Right lung (tissue), 5 donors: ENCODE measurements around the gene SUCLG2. TPM values are rescaled to one million over a fixed set of nuclear protein-coding genes. Genes with fewer than 3 reads are reported as not detected.

Experiments
- DNase-seq, 2 donors: peaks; one replicate each; pipeline ENCODE4 v3.0.0-alpha.2; 2013
- polyA plus RNA-seq, 5 donors: library from polyadenylated mRNA; unstranded; fragments of 120-200 nt; gene quantifications; one replicate each; pipeline versions ENCODE4 v1.2.1 to v1.2.3, GENCODE V29; 2013; ENCODE audit warnings: inconsistent platforms in 1 of 5, low replicate concordance in 1 of 5; ENCODE audit not compliant: insufficient read length in 5 of 5, insufficient read depth in 1 of 5

Gene SUCLG2
- polyA plus RNA-seq, 5 donors = 60.2 to 72.9 (median 62.5) TPM

- no peak for DNase-seq
Measured at GRCh38 chr3:67389176-67389575, 265.2 kb downstream of the SUCLG2 start.

GRCh38 chr3:67388738-67389137 is 265.7 kb downstream of the SUCLG2 start:
- DNase-seq = no peak

- no peak for DNase-seq
Measured at GRCh38 chr3:67386451-67386850, 268.0 kb downstream of the SUCLG2 start.

- peak; percentile 9 to 23 for DNase-seq
Measured at GRCh38 chr3:67384760-67385397, 269.5 kb downstream of the SUCLG2 start.

GRCh38 chr3:67384016-67384415 is 270.4 kb downstream of the SUCLG2 start:
- no peak for DNase-seq

- DNase-seq = no peak
Measured at GRCh38 chr3:67383379-67383778, 271.0 kb downstream of the SUCLG2 start.

- peak; percentile 19 to 23 for DNase-seq
Measured at GRCh38 chr3:67382536-67382935, 271.9 kb downstream of the SUCLG2 start.

GRCh38 chr3:67381667-67382272 is 272.6 kb downstream of the SUCLG2 start:
- peak; percentile 14 to 36 for DNase-seq

- DNase-seq = no peak
Measured at GRCh38 chr3:67380118-67380517, 274.3 kb downstream of the SUCLG2 start.

- no peak for DNase-seq
Measured at GRCh38 chr3:67377299-67377698, 277.1 kb downstream of the SUCLG2 start.

GRCh38 chr3:67376416-67376815 is 278.0 kb downstream of the SUCLG2 start:
- DNase-seq = no peak

GRCh38 chr3:67375976-67376375 is 278.4 kb downstream of the SUCLG2 start:
- DNase-seq = no peak

- no peak for DNase-seq
Measured at GRCh38 chr3:67362686-67363085, 291.7 kb downstream of the SUCLG2 start.

GRCh38 chr3:67361770-67362169 is 292.6 kb downstream of the SUCLG2 start:
- DNase-seq = no peak

GRCh38 chr3:67361323-67361722 is 293.1 kb downstream of the SUCLG2 start:
- no peak for DNase-seq

- DNase-seq = peak in 1 of 2 donors; percentile 7
Measured at GRCh38 chr3:67357610-67358458, 296.6 kb downstream of the SUCLG2 start.

- DNase-seq = no peak
Measured at GRCh38 chr3:67349551-67350174, 304.7 kb downstream of the SUCLG2 start.

GRCh38 chr3:67346081-67346480 is 308.3 kb downstream of the SUCLG2 start:
- DNase-seq = no peak

GRCh38 chr3:67335813-67336212 is 318.6 kb downstream of the SUCLG2 start:
- no peak for DNase-seq

GRCh38 chr3:67334588-67334987 is 319.8 kb downstream of the SUCLG2 start:
- no peak for DNase-seq

- DNase-seq = no peak
Measured at GRCh38 chr3:67329358-67329757, 325.1 kb downstream of the SUCLG2 start.

GRCh38 chr3:67327582-67327981 is 326.8 kb downstream of the SUCLG2 start:
- no peak for DNase-seq
